Measurements from ENCODE around the gene PRDM16. TPM values are rescaled to one million over a fixed set of nuclear protein-coding genes. Genes with fewer than 3 reads are reported as not detected.

PRDM16 gene
- polyA plus RNA-seq, 1 of the 3 experiments (the other 2 are of a cell fraction): not detected

- DNase-seq: no peak
- H3K79me2 ChIP-seq (ENCODE audit: insufficient read depth): no peaks in the 10 kb centered on the region
- H4K20me1 ChIP-seq (ENCODE audit: insufficient read depth): no peaks in the 10 kb centered on the region
- no peak overlapping the region for H3K4me2 ChIP-seq
- no peak for TF ChIP-seq RAD21 (IDR thresholded peaks at IDR 0.05; ENCODE audit: low read length)
- TF ChIP-seq ZBTB33 (IDR thresholded peaks at IDR 0.05; ENCODE audit: borderline replicate concordance, low read depth): no peak
- no peak for TF ChIP-seq EP300 (IDR thresholded peaks at IDR 0.05; ENCODE audit: borderline replicate concordance in 1 of 2, low read depth in 1 of 2, low read length in 1 of 2)
- TF ChIP-seq FOXJ3 (CRISPR knock-in tag; IDR thresholded peaks at IDR 0.05): no peak
- TF ChIP-seq TCF12 (IDR thresholded peaks at IDR 0.05): no peak
- no peak for TF ChIP-seq IRF3 (IDR thresholded peaks at IDR 0.05; ENCODE audit: low read depth, low read length)
- no peak for TF ChIP-seq YY1 (IDR thresholded peaks at IDR 0.05; ENCODE audit: low read depth)
- TF ChIP-seq MAX (IDR thresholded peaks at IDR 0.05; ENCODE audit: low read depth): no peak
- TF ChIP-seq MXI1 (IDR thresholded peaks at IDR 0.05; ENCODE audit: low read depth, low read length): no peak
- no peak for TF ChIP-seq REST (IDR thresholded peaks at IDR 0.05; ENCODE audit: low read depth, low read length)
- no peak for TF ChIP-seq EZH2phosphoT487 (IDR thresholded peaks at IDR 0.05; ENCODE audit: borderline replicate concordance, low read depth)
- TF ChIP-seq USF1 (IDR thresholded peaks at IDR 0.05; ENCODE audit: borderline replicate concordance, low read depth): no peak
- TF ChIP-seq CTCF (IDR thresholded peaks at IDR 0.05): no peak
- no peak for TF ChIP-seq MEF2A (IDR thresholded peaks at IDR 0.05; ENCODE audit: borderline replicate concordance, low read depth)
- no peak for TF ChIP-seq SIN3A (IDR thresholded peaks at IDR 0.05; ENCODE audit: borderline replicate concordance, low read depth, low read length)
- TF ChIP-seq PBX3 (IDR thresholded peaks at IDR 0.05): no peak
- no peak for TF ChIP-seq GABPA (IDR thresholded peaks at IDR 0.05; ENCODE audit: low read depth)
- H3K4me3 ChIP-seq (ENCODE audit: low read depth in 2 of 2, low read length in 1 of 2): no peak overlapping the region
- POLR2A ChIA-PET: no interaction called here
- no peaks in the 10 kb centered on the region for H3F3A ChIP-seq (replicated peaks; ENCODE audit: insufficient read depth)
- no peaks in the 10 kb centered on the region for H3K9me3 ChIP-seq
- H3K36me3 ChIP-seq (replicated peaks in 1 of 2; ENCODE audit: control insufficient read depth in 1 of 2, insufficient read depth in 2 of 2, low read length in 1 of 2): no peaks in the 10 kb centered on the region
- no peak overlapping the region for H2AFZ ChIP-seq (ENCODE audit: low read depth)
- H3K9me2 ChIP-seq: no peaks in the 10 kb centered on the region
- H3K4me1 ChIP-seq (ENCODE audit: control insufficient read depth in 1 of 2, insufficient read depth in 2 of 2, low read depth in 1 of 2, low read length in 1 of 2): no peaks in the 10 kb centered on the region
- WGBS (ENCODE audit: low lambda C conversion rate): 7% methylated on average over 9 of the region's 9 CpGs
- no peaks in the 10 kb centered on the region for H3K27me3 ChIP-seq (ENCODE audit: insufficient read depth)
- H3K27ac ChIP-seq (ENCODE audit: low read depth in 2 of 2, low read length in 1 of 2): no peak overlapping the region
- H3K9ac ChIP-seq: no peak overlapping the region
- CTCF ChIA-PET: interaction anchor here (1.7 kb wide), 1 partner anchor 11 kb away, joined by 7 read pairs; no protein-coding TSS in a partner anchor
Observed at GRCh38 chr1:3024019-3024418, 45.0 kb upstream of the PRDM16 start.

All from SK-N-SH (cell line).